GM10847 (cell line): Measurements from ENCODE around the gene LMTK2.

ENCODE experiments used
- POLR2A ChIP-seq: IDR thresholded peaks from 2 replicates; pipeline ENCODE4 v1.6.1; 2011; ENCODE audit not compliant: insufficient read length; ENCODE audit errors: extremely low read depth

The LMTK2 gene

GRCh38 chr7:98225913-98226614 is 119.4 kb downstream of the LMTK2 start:
- no peak for TF ChIP-seq POLR2A

- TF ChIP-seq POLR2A, result no peak
Measured at GRCh38 chr7:98227939-98228338, 121.3 kb downstream of the LMTK2 start.

GRCh38 chr7:98228801-98229200 is 122.1 kb downstream of the LMTK2 start:
- no peak for TF ChIP-seq POLR2A

- no peak for TF ChIP-seq POLR2A
Measured at GRCh38 chr7:98229441-98229840, 122.8 kb downstream of the LMTK2 start.

- TF ChIP-seq POLR2A, result no peak
Measured at GRCh38 chr7:98229991-98230745, 123.5 kb downstream of the LMTK2 start.

- TF ChIP-seq POLR2A, result no peak
Measured at GRCh38 chr7:98230746-98231471, 124.2 kb downstream of the LMTK2 start.

GRCh38 chr7:98231493-98232262 is 125.0 kb downstream of the LMTK2 start:
- TF ChIP-seq POLR2A, result no peak

GRCh38 chr7:98232263-98232585 is 125.6 kb downstream of the LMTK2 start:
- TF ChIP-seq POLR2A, result no peak

- no peak for TF ChIP-seq POLR2A
Measured at GRCh38 chr7:98232799-98233198, 126.1 kb downstream of the LMTK2 start.

GRCh38 chr7:98233219-98234070 is 126.8 kb downstream of the LMTK2 start:
- no peak for TF ChIP-seq POLR2A

GRCh38 chr7:98234429-98235147 is 127.9 kb downstream of the LMTK2 start:
- TF ChIP-seq POLR2A, result no peak

- no peak for TF ChIP-seq POLR2A
Measured at GRCh38 chr7:98235901-98236300, 129.2 kb downstream of the LMTK2 start.

- no peak for TF ChIP-seq POLR2A
Measured at GRCh38 chr7:98236355-98237185, 129.9 kb downstream of the LMTK2 start.
